ENCODE results near the gene TEX101.
"Not testable (repeated sequence)": the region's sequence is repeated elsewhere in the genome, so short reads cannot be mapped to it uniquely, and the experiment has no call there.

TEX101 gene, protein sequence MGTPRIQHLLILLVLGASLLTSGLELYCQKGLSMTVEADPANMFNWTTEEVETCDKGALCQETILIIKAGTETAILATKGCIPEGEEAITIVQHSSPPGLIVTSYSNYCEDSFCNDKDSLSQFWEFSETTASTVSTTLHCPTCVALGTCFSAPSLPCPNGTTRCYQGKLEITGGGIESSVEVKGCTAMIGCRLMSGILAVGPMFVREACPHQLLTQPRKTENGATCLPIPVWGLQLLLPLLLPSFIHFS

DNA sequence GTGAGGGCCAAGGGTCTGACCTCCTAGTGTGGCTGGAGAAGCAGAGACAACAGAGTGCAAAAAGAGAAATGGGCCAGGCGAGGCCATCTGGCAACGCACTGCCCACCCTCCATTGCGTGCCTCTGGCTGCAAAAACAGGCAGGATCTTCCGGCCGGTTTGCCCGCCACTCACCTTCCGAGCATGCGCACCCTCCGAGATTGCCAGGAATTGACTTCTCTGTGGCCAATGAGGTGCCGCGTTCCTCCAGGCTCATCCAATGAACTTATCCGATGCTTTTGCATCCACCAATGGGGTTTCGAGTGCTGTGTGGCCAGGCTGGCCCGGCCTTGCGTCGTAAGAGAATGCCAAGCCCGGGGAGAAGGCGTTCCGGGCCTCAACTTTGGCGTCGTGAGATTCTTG is at the start of gene TEX101:
Gene TEX101, plus strand, starts transcription at position 337 of the 400 bp plus-strand sequence. CDS start 1,030 bp downstream, outside the sequence.
- DNase-seq (ENCODE audit: low spot score), result no peak

DNA sequence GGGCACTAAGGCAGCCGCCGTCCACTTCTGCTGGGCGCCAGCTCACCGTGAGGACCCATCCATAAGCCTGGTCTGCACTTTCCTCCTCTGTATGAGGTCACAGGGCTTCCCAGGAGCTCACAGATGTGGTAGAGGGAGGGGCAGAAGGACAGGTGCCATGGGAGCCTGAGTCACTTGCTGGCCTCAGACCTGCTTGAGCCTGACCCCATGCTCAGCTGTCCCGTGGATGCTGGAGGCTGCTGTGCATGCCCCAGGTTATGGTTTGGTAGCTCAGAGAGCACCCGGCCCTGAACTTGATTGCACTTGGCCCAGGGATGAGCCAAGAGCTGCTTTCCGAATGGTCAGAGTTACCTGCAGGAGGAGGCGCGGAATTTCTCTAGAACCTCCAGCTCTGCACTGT is 49.0 kb upstream of the TEX101 start:
- DNase-seq (ENCODE audit: low spot score), result not testable (repeated sequence)

DNA sequence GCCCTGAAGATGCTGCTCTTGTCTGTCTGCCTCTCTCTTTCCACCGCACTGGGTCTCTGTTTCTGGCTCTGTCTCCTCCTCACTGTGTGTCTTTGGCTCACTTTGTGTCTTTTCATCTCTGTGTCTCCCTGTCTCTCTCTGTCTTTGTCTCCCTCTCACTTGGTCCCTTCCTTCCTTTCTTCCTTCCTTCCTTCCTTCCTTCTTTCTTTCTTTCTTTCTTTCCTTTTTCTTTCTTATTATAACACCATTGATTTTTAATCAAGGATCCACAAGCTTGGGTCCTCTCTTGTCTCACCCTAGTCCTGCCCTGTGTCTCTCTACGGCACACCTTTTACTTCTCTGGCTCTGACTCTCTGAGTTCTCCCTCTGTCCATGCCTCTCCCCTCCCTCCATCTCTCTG is 46.9 kb upstream of the TEX101 start:
- no peak for DNase-seq (ENCODE audit: low spot score)

DNA sequence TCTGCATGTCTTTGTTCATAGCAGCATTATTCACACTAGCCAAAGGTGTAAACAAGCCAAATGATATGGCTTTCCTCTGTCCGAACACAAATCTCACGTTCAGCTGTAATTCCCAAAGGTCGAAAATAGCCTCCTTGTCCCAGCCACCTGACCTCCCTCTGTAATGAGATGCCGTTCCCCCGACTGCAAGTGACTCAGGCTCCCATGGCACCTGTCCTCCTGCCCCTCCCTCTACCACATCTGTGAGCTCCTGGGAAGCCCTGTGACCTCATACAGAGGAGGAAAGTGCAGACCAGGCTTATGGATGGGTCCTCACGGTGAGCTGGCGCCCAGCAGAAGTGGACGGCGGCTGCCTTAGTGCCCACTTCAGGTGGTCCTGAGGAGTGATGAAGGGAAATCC is 45.8 kb upstream of the TEX101 start:
- DNase-seq (ENCODE audit: low spot score), result peak; percentile 41

DNA sequence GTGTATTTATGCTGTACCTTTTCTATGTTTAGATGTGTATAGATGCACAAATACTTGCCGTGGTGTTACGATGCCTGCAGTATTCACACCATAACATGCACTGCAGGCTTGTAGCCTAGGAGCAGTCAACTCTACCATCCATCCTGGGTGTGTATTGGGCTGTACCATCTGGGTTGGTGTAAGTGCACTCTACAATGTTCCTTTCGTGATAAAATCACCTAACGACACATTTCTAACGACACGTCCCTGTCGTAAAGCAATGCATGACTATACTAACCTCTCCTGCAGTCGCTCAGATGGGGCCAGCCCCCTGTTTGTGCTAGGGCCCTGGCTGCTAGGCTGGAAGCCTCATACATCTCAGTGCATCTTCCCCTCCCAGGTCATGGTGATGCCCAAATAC is 42.8 kb upstream of the TEX101 start:
- no peak for DNase-seq (ENCODE audit: low spot score)

DNA sequence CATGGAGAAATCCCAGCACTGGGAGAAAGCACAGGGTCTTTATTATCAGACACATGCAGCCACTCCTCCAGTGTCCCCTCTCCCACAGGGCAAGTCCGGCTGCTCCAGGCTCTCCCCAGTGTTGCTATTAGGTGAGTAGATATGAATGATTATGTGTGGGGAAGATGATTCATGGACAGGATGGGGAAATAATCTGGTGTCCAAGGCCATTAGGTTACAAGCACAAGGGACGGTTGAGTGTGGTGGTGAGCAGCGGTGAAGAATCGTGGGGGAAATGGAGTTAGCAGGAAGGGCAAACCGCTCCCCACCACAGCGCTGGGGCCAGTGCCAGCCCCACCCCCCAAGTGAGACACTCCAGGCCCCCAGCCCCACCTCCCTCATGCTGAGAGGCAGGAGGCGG is 42.2 kb upstream of the TEX101 start:
- DNase-seq (ENCODE audit: low spot score), result no peak

DNA sequence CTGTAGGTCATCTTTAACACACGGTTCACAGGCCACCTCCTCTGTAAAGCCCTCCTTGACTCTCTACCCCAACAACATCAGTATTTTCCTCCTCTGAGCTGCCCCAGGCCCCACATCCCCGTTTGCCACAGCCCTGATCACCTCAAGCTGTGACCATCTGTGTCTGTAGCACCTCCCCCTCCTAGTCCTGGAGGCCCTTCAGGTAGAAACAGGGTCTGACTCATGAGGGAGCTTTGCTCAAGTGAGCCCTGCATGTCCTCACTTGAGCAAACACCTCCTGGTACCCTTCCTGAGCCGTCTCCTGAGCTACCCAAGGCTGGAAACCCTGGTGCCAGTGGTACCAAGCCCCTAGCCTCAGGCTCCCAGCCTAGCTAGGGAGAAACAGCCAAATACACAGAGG is 37.1 kb upstream of the TEX101 start:
- DNase-seq (ENCODE audit: low spot score), result not testable (repeated sequence)

DNA sequence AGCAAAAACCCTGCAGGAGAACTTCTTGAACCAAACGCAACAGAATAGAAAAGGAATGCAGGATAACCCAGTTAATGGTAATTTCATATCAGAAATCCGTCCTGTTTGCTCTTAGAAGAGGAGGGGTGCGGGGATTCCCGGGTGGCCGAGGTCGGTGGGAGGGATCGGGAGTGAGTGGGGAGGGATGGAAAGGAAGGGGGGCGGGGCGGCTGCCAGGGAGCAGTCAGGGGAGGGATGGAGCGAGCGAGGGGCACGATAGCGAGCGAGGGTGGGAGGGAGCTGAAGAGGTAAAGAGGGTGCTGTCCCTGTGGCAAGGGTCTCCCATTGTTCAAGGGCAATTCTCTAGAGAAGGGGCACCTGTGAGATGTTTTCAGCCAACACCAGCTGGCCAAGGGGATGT is 34.7 kb upstream of the TEX101 start:
- DNase-seq (ENCODE audit: low spot score), result no peak

DNA sequence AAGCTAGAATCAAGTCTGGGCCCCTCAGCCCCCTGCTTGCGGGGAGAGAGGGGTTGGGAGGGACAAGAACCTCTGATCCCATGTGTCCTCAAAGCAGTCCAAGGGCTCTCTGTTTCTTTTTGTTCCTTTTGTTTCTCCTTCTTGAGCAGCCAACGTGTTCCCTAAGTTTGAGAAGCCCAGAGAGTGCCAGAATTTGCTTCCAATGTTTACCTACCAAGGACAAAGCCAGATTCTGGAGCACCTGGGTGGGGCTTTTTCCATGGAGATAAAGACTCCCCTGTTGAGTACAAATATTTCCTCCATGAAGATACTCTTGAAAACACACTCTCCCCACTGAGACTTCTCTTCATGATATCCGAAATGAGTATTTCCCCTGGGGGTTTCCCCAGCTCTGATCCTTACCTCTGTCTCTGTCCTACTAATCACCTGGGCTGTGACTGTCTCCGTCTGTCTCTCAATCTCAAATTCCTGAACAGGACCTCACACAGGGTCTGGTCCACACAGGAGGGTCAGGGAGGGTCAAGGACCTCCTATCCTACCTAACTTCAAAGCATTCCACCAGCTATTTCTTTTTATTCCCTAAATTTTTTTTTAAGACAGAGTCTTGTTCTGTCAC is 33.8 kb upstream of the TEX101 start:
- no peak for DNase-seq (ENCODE audit: low spot score)

DNA sequence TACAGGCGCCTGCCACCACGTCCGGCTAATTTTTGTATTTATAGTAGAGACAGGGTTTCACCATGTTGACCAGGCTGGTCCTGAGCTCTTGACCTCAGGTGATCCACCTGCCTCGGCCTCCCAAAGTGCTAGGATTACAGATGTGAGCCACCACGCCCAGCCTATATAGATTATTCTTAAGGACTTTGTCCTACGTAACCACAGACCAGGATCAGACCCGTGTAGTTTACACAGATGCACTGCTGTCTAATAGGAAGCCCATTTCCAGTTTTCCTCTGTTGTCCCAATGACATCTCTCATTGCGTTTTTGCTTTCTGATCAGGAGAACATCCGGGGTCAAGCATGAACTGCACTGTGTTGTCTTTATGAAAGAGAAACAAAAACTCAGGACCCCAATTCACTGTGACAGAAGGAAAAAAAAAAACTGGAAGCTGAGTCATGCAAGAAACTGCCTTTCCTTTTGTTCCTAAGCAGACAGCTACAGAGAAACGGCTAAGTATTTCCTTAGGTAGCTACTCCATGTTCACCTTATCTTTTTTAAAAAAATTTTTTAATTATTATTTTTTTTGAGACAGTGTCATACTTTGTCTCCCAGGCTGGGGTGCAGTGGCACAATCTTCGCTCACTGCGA is 32.0 kb upstream of the TEX101 start:
- not testable (repeated sequence) for DNase-seq (ENCODE audit: low spot score)

DNA sequence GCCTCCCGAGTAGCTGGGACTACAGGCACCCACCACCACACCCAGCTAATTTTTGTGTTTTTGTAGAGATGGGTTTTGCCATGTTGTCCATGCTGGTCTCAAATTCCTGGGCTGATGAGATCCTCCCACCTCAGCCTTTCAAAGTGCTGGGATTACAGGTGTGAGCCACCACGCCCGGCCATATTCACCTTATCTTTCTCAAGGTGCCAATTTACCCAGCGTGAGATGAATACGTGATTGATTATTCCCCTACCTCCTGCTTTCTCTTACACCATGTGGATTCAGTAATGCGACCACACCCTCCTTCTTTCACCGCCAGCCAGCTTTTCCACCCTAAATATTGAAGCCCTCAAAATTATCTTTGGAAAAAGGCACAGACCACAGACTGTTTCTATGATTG is 31.4 kb upstream of the TEX101 start:
- DNase-seq (ENCODE audit: low spot score), result not testable (repeated sequence)

DNA sequence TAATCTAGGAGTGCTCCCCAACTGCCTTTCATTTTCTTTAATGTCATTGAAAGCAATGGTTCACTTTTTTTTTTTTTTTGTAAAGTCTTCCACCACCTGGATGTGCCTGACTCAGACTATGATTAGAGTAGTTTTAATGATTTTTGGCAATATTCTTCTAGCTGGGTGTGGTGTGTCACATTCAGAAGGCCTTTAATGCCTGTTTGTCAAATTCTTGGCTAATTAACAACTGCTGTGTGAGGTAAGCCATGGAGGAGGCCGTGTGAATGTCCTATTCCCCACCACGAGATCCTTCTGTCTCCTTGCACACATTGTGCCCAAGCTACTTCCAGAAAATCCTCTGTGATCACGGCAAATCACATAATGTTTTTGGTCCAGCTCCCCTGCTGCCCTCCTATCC is 30.9 kb upstream of the TEX101 start:
- not testable (repeated sequence) for DNase-seq (ENCODE audit: low spot score)

DNA sequence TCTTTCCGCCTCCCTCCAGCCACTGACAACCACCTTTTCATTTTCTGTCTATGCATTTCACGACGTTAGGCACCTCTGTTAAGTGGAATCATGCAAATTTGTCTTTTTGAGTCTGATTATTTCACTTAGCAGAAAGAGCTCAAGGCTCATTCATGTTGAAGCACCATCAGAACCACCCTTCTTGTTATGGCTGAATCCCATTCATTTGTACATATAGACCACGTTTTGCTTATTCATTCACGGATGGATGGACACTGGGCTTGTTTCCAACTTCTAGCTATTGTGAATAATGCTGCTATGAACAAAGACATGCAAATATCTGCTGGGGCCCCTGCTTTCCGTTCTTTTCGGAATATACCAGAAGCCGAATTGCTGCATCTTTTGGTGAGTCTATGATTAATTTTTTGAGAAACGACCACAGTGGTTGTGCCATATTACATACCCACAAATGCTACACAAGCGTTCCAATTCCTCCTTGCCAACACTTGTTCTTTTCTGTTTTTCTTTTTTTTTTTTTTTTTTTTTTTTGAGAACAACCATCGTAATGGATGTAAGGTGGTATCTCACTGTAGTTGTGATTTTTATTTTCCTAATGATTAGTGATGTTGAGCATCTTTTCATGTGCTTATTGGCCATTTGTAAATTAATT is 23.7 kb upstream of the TEX101 start:
- not testable (repeated sequence) for DNase-seq (ENCODE audit: low spot score)

DNA sequence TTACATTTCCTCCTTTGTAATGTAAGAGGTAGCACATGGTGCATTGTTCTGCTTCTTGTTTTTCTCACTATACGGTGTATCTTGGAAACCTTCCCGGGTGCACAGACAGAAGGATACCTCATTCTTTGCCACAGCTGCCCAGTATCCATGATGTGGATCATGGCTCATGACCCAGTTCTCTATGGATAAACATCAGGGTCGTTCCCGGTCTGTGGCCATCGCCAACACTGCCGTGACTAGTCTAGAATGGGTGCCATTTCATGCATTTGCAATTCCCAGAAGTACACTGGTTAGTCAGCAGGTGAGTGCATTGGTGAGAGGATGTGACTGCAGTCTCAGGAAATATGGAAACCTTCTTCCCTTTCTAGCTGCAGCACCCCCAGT is 23.1 kb upstream of the TEX101 start:
- DNase-seq (ENCODE audit: low spot score), result not testable (repeated sequence)

DNA sequence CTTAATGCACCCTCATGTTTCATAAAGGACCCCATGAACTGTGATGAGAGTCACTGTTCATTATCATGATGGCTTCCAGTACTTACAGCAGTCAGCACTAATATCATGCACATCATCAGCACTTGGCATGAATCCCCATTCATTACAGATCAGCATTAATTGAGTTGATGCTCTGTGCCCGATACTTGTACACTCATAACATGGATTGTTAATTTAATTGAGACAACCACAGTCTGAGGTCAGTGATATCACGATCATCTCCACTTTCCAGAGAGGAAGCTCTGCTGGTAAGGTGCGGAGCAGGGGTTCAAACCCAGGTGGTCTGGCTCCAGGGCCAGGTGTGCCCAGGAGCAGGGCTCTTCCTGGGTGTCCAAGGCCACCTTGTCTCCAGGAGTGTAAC is 21.2 kb upstream of the TEX101 start:
- DNase-seq (ENCODE audit: low spot score), result not testable (repeated sequence)

DNA sequence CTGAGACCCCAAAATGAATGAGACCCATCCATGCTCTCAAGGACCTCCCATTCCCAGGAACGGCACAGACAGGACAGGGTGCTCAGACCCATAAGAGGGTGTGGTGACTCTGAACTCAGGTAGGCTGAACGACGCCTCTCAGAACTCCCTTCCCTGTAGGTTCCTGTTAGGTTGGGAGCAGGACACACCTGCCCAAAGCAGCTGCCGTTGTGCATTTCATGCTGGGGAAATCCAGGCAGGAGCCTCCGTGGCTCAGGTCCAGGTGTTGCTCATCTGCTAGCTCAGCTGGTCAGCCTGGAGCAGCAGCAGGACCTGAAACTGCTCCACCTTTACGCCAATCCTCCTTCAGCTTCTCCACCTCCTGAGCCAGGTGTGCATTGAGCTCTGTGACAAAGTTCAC is 19.1 kb upstream of the TEX101 start:
- no peak for DNase-seq (ENCODE audit: low spot score)

DNA sequence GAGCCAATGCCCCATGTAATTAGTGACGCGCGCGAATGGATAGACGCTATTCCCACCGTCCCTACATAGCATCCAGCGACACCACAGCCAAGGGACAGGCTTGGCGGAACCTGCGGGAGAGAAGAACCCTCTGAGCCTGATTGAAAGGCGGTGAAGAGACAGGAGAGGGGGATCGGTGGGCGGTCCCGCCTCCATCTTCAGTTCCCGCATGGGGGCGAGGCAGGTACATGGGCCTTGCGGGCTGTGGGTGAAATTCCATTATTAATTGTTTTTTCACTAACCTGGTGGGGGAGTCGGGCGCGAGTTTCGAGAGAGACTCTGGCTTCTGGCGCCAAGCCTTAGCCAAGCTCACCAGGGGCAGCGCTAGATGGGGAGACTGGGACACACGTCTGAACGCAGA is 8.4 kb upstream of the TEX101 start:
- DNase-seq (ENCODE audit: low spot score), result no peak

DNA sequence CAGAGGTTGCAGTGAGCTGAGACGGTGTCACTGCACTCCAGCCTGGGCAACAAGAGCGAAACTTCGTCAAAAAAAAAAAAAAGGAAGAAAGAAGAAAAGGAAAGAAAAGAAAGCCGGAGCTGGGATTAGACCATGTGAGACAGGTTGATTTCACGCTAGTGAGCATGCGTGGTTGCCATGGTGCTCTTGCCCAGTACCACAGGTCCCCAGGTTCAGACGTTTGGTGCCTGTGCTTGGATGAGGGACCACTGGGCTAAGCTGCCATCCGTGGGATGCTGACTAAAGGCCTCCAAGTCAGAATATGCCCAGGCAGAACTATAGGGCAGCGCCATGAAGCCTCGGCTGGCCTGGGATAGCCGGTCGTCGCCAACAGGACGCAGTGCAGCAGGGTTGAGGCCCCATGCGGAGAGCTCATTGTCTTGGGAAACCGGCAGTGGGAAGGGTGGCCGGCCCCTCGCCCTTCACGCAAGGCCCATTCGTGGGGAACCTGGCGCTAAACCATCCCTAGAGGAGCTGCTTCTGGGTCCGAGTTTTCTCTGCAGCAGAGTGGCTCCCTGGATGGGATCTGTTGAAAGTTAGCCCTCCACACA is 7.2 kb upstream of the TEX101 start:
- no peak for DNase-seq (ENCODE audit: low spot score)

DNA sequence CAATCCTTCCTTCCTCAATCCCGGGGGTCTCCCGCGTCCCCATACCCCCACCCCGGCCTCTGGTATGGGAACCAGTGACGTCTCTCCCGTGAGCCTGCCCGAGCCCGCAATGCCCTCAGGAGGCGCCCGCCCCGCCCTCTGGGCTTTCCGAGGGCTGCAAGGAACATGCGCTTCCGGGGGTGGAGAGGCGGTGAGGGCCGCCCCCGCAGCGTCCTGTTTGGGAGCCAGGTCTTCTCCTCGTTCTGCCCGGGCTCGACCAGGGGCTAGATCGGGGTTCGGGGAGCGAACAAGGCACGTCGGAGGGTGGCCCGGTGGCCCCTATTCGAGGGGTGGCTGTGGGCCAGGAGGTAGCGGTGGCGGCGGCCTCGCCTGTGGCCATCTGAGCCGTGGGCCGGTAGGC is 6.6 kb upstream of the TEX101 start:
- DNase-seq (ENCODE audit: low spot score), result no peak

DNA sequence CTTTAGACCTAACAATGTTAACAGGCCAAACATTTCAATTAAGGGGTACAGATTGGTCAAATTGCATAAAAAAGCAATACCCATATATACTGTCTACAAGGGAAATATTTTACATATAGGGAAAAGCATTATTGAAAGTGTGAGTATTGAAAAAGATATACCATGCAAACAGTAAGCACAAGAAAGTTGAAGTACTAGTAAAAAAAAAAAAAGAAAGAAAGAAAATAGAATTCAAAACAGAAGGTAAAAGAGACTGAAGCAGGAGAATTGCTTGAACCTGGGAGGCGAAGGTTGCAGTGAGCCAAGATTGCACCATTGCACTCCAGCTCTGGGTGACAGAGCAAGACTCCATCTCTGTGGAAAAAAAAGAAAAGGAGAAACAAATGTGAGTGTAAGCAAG is 5.3 kb upstream of the TEX101 start:
- no peak for DNase-seq (ENCODE audit: low spot score)

DNA sequence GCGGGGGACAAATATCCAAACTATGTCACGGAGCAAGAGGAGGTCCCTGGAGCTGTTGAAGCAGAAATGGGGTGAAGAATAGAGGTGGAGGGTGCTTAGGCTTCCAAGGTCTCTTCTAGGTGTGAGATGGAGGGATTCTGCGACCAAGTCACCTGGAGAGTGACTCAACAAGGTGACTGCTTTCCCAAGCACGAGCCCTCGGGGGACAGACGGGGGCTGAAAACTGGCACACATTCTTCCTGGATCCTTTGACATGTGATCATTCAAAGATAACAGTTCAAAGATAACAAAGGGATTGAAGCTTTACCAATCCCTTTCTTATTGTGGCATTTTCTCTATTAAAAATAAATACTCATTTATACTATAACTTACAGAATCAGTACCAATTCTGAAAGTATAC is 2.2 kb upstream of the TEX101 start:
- no peak for DNase-seq (ENCODE audit: low spot score)

DNA sequence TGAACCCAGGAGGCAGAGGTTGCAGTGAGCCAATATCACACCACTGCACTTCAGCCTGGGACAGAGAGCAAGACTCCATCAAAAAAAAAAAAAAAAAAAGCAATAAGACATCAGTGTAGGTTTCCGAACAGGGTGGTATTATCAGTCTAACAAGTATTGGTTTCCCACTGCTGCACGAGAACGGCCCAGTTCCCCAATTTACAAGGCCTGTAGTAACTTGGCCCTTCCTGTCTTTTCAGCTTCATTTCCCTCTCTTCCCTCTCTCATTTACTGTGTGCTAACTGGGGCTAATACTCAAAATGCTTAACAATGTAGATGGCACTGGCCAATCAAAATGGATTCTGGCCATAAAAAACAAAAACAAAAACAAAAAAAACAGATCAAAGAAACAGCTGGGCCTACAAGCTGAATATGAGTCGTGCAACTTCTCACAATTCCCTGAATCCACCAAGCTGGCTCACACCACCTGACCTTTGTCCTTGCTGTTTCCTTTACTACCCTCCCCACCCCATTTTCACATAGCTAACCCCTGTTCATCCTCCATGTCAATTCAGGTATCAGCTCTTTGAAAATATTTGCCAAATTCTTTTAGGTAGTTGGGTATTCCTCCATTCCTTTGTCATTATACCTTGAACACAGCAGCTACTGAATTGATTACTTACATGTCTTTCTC is 2.4 kb downstream of the TEX101 start:
- DNase-seq (ENCODE audit: low spot score), result no peak
